Mesodermal cell (in vitro differentiated cells): ENCODE measurements around the gene TPM2.

Experiments
- H3K27ac ChIP-seq: 2 replicates; pipeline ENCODE4 v1.7.0; 2013; ENCODE audit warnings: mild to moderate bottlenecking, low read depth, low read length, moderate library complexity; ENCODE audit not compliant: severe bottlenecking
- H3K36me3 ChIP-seq: 2 replicates; pipeline ENCODE4 v1.7.1; 2013; ENCODE audit warnings: mild to moderate bottlenecking, low read length, moderate library complexity; ENCODE audit not compliant: control insufficient read depth, insufficient read depth
- H3K4me1 ChIP-seq: one replicate; pipeline ENCODE4 v1.7.1; 2013; ENCODE audit warnings: mild to moderate bottlenecking, low read length; ENCODE audit not compliant: insufficient read depth, control insufficient read depth, poor library complexity, severe bottlenecking
- H3K4me3 ChIP-seq: 2 replicates; pipeline ENCODE4 v1.7.0; 2013; ENCODE audit warnings: low read length, control low read depth, mild to moderate bottlenecking; ENCODE audit not compliant: insufficient read depth, poor library complexity, severe bottlenecking; ENCODE audit errors: extremely low read depth
- H3K9me3 ChIP-seq: 2 replicates; pipeline ENCODE4 v1.7.1; 2013; ENCODE audit warnings: mild to moderate bottlenecking, low read length, moderate library complexity; ENCODE audit not compliant: control insufficient read depth
- WGBS, 2 experiments: methylation state at CpG; one replicate each; pipeline ENCODE4 v1.1.5; 2013; ENCODE audit warnings: missing lambda C conversion rate in 2 of 2; ENCODE audit not compliant: insufficient coverage in 2 of 2; 5-methylcytosine and 5-hydroxymethylcytosine counted together

TPM2 gene

GRCh38 chr9:35674025-35674361 lies 15.7 kb downstream of the TPM2 start:
- Histone ChIP-seq H3K4me1 (peaks cover 8% of the 10 kb centered on the region), H3K36me3 (no peaks in the 10 kb centered on the region), H3K4me3 (no peak overlapping the region), H3K9me3 (no peaks in the 10 kb centered on the region), H3K27ac (no peak overlapping the region)
- 92 to 100% methylated on average over 2 to 3 of the region's 3 CpGs for WGBS, 2 experiments

DNA sequence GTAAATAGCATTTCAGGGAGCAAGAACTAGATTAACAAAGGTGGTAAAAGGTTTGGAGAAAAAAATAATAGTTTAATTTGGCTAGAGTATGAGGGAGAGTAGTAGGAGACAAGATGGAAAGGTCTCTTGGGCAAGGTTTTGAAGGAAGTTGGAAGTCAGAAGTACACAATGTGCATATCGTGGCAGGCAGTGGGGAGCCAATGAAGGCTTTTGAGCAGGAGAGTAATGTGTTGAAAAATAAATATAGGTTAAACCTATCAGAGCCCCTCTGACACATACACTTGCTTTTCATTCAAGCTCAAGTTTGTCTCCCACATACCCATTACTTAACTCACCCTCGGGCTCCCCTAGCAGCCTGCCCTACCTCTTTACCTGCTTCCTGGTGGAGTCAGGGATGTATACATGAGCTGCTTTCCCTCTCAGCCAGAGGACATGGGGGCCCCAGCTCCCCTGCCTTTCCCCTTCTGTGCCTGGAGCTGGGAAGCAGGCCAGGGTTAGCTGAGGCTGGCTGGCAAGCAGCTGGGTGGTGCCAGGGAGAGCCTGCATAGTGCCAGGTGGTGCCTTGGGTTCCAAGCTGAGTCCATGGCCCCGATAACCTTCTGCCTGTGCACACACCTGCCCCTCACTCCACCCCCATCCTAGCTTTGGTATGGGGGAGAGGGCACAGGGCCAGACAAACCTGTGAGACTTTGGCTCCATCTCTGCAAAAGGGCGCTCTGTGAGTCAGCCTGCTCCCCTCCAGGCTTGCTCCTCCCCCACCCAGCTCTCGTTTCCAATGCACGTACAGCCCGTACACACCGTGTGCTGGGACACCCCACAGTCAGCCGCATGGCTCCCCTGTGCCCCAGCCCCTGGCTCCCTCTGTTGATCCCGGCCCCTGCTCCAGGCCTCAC lies 16.3 kb downstream of the TPM2 start, which contains the start of gene CA9:
CA9 (plus strand) TSS at position 797 of the 893 bp plus-strand sequence; CDS start at position 829, 32 bp downstream.
- H3K27ac ChIP-seq: no peak within 1 kb of the TSS
- no peaks in the 10 kb centered on the region for H3K36me3 ChIP-seq
- peaks cover 8% of the 10 kb centered on the region for H3K4me1 ChIP-seq
- H3K9me3 ChIP-seq: no peaks in the 10 kb centered on the region
- 82 to 84% methylated on average over 7 to 9 of the region's 10 CpGs for WGBS, 2 experiments
- H3K4me3 ChIP-seq: no peak within 1 kb of the TSS

DNA sequence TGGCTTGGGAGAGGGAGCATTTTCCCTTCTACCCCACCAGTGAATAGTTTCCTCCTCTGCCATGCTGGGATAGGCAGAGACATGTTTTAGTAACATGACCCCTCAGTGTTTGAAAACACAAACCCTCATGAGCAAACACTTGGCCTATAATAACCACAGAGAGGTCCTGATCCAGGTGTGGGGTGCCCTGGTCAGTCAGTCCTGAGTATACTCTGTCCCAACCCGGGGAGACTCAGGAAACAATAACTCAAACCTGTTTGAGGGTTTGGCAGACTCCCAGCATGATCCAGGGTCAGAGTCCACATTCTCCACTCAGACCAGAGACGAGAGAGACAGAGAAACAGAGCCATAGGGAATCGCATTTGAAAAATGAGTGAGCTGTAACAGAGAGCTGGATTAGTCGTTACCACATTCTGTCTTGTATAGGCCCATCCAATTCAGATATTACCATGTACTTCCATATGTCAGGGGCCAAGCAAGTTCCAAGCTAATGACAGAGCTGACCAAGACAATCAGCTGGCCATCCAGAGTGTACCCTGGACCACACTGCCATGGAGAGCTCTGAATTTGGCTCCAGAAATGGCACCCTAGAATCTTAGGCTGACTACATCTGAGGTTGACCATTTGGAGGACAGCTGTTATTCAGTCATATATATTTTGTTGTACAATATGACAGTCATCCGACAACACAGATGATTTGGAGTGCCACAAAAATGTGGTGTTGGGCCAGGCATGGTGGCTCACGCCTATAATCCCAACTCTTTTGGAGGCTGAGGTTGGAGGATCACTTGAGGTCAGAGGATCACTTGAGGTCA lies 20.2 kb downstream of the TPM2 start:
- Histone ChIP-seq H3K4me1 (peaks cover 7% of the 10 kb centered on the region), H3K36me3 (no peaks in the 10 kb centered on the region), H3K4me3 (no peak overlapping the region), H3K27ac (no peak overlapping the region), H3K9me3 (no peaks in the 10 kb centered on the region)
- WGBS, 2 experiments: 80 to 94% methylated on average over 1 to 3 of the region's 6 CpGs

- Histone ChIP-seq H3K4me1 (peaks cover 15% of the 10 kb centered on the region), H3K9me3 (no peaks in the 10 kb centered on the region), H3K27ac (no peak overlapping the region), H3K36me3 (no peaks in the 10 kb centered on the region), H3K4me3 (no peak overlapping the region)
- WGBS, 2 experiments: 86 to 100% methylated on average over 1 to 2 of the region's 3 CpGs
These were observed 21.8 kb downstream of the TPM2 start for GRCh38 chr9:35667939-35668338.

DNA sequence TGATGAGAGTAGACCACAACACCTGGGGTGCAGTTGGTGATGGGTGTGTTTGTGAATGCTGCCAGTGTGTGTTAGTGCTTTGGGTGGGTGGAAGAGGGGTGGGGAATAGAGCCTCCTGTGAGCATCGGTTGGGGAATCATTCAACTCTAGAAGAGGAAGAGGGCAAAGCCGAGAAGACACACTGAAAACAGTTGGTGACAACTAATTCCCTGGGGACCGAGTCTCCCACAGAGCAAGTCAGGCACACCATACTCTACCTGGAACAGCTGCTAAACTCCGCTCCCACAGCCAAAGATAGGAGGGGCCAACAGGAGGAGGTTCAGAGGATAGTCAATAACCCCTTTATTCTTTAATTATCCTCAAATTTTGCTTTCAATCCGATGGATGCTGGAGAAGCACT lies 23.2 kb downstream of the TPM2 start:
- peaks cover 10% of the 10 kb centered on the region for H3K36me3 ChIP-seq
- no peak overlapping the region for H3K4me3 ChIP-seq
- no peak overlapping the region for H3K27ac ChIP-seq
- WGBS, 2 experiments: 73 to 94% methylated on average over 2 of the region's 5 CpGs
- peaks cover 21% of the 10 kb centered on the region for H3K4me1 ChIP-seq
- no peaks in the 10 kb centered on the region for H3K9me3 ChIP-seq

DNA sequence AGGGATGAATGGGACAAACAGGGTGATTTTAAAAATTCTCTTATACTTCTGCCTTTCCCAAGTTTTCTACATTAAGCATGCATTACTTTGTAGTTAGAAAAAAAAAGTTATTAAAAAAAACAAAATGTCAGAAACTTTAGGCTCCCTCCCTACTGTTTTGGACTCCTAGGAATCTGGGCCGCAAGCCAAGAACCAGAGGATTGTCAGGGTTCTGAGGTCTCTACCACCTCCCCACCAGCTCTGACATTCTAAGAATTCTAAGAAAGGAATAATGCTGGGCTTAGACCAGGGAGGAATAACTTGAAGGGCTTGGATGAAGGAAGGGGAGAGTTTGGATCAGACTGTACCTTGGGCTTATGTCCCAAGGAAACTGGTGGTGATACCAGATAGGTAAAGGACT lies 23.7 kb downstream of the TPM2 start:
- Histone ChIP-seq H3K9me3 (no peaks in the 10 kb centered on the region), H3K27ac (no peak overlapping the region), H3K36me3 (peaks cover 11% of the 10 kb centered on the region), H3K4me3 (no peak overlapping the region), H3K4me1 (peaks cover 22% of the 10 kb centered on the region)
- 100% methylated on average over 1 of the region's 1 CpG; no CpG with 5 or more reads in 1 of the 2 experiments for WGBS, 2 experiments

DNA sequence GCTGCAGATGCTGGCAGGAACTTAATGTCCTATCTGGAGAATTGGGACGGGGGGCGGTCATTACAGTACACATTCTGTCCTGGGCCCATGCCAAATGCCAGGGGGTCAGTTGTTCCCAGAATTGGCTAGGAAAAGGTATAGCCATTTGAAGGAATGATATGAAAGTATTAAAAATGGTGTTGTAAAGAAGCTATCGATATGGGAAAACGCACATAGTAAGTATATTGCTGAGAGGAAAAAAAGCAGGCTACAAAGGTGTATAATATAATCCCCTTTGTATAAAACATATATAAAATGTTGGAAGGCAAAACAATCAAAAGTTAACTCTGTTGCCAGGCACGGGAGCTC lies 24.3 kb downstream of the TPM2 start:
- Histone ChIP-seq H3K9me3 (no peaks in the 10 kb centered on the region), H3K27ac (no peak overlapping the region), H3K4me1 (peaks cover 25% of the 10 kb centered on the region), H3K4me3 (peak overlapping the region; percentile 56), H3K36me3 (peaks cover 17% of the 10 kb centered on the region)
- WGBS, 2 experiments: 58 to 74% methylated on average over 2 of the region's 5 CpGs

DNA sequence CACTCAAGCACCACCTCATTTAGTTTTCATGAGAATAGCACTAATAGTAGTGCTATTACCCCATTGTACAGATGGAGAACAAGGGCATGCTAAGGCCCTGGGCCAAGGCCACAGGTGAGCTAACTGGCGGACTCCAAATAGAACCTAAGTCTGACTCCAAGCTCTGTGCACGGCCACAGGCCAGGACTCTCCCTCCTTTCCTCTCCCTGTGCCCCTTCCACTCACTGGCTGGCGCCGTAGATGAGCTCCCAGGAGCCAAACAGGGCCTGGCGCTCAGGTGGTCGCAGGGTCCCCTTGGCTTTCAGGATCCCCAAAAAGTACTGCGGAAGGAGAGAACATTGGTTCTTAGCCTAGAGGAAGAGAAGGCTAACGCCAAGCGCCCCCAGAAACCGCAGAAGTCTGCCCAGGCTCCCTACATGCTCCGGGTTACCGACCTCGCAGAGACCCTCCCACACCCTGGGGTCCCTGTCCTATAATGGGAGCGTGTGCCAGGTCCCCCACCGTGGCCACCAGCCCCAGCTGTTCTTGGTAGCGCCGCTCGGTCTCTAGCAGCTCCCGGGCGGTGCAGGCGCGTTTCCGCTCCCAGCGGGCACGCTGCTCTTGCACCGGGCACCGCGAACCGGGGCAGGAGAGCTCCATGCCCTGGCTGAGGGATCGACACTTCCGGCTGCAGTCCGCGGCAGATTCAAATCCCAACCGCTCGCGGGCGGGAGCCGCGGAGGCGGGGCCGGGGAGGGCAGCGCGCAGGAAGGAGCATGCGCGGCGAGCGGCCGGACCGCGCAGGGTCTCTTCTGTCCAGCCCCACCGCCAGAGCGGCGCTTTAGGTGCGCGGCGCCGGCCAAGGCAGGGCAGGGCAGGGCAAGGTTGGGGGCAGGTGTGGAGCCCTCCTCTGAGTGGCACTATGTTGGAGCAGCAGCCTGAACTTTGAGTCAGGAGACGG lies 24.9 kb downstream of the TPM2 start, which contains the start of gene ARHGEF39:
ARHGEF39 (minus strand) TSS at position 665 of the 940 bp plus-strand sequence; CDS start at position 639, 26 bp downstream.
- Histone ChIP-seq H3K27ac (no peak within 1 kb of the TSS), H3K4me1 (peaks cover 25% of the 10 kb centered on the region)
- WGBS, 2 experiments: 7 to 9% methylated on average over 42 to 49 of the region's 58 CpGs

GRCh38 chr9:35662437-35662836 lies 27.3 kb downstream of the TPM2 start:
- no peaks in the 10 kb centered on the region for H3K9me3 ChIP-seq
- peaks cover 28% of the 10 kb centered on the region for H3K4me1 ChIP-seq
- WGBS, 2 experiments: 95 to 96% methylated on average over 6 to 7 of the region's 7 CpGs
- no peak overlapping the region for H3K4me3 ChIP-seq
- H3K27ac ChIP-seq: no peak overlapping the region
- peaks cover 23% of the 10 kb centered on the region for H3K36me3 ChIP-seq

More for the DNA sequence above, 24.9 kb downstream of the TPM2 start, which contains the start of gene ARHGEF39:
- Histone ChIP-seq H3K9me3 (no peaks in the 10 kb centered on the region), H3K36me3 (peaks cover 23% of the 10 kb centered on the region), H3K4me3 (peak within 1 kb of the TSS; percentile 56)

DNA sequence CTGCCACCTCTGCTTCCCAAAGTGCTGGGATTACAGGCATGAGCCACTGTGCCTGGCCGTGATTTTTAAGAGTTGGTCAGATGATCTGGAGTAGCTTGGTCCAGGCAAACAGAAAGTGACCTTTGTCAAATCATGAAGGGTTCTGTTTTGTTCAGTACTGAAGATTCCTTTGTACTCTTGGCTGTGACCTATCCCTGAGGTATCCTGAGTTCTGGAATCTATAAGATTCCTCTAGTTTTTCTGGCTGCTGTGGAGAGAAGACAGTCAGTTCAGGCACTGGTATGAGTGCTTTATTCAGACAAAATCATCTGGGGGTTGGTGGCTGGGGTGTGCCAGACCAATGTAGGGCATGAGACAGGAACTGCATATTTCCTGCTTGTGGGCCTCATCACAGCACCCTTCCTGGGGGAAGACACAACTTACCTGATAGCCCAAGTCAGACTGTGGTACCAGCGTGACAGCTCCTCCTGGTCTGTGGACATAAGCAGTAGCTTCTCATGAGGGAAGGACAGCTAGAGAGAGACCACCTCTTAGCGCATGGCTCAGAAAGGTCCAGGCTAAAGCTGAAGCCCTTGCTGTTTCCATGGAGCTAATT lies 27.9 kb downstream of the TPM2 start:
- Histone ChIP-seq H3K4me3 (no peak overlapping the region), H3K36me3 (peaks cover 23% of the 10 kb centered on the region), H3K4me1 (peaks cover 28% of the 10 kb centered on the region), H3K9me3 (no peaks in the 10 kb centered on the region), H3K27ac (no peak overlapping the region)
- WGBS, 2 experiments: 81 to 90% methylated on average over 3 of the region's 3 CpGs
